ENCODE measurements around the gene UTP20.
"Not testable (repeated sequence)": the region's sequence is repeated elsewhere in the genome, so short reads cannot be mapped to it uniquely, and the experiment has no call there.

UTP20 gene

DNA sequence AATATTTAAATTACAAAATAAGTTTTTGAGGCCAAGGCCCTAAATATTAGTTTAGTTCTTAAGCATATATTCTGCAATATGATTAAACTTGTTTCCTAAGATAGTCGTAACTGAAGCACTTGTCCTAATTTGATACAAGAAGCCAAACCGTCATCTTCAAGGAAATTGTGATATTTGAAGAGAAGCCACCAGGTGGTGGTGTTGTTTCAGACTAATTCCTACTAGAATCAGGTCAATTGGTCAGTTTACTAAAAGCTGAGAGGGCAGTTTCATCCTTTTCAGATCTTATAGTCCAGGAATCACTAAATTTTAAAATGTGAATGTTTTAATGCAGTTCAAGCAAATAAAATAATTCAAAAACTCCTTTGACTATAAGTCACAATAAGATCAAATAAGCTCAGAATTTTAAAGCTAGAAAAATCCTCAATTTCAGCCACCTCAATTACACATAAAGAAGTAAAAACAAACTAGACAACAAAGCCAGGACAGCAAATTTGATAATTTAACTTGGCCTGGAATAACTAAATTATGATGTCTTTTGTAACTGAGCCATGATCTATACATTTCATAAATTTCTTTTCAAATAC is 134.7 kb downstream of the UTP20 start:
- H3K79me2 ChIP-seq (ENCODE audit: insufficient read depth, low read depth) = no peaks in the 10 kb centered on the region
- no peak overlapping the region for H3K27ac ChIP-seq
- H2AFZ ChIP-seq (ENCODE audit: low read depth) = no peak overlapping the region
- no peaks in the 10 kb centered on the region for H4K20me1 ChIP-seq (ENCODE audit: insufficient read depth)
- no peak overlapping the region for H3K4me3 ChIP-seq (IDR thresholded peaks at IDR 0.05; ENCODE audit: insufficient read depth, low read depth, low read length)
- no peaks in the 10 kb centered on the region for H3K36me3 ChIP-seq (ENCODE audit: insufficient read depth)
- no peaks in the 10 kb centered on the region for H3K4me1 ChIP-seq (ENCODE audit: low read depth, poor library complexity, severe bottlenecking)
- no peaks in the 10 kb centered on the region for H3K27me3 ChIP-seq (ENCODE audit: insufficient read depth, low read depth)
- TF ChIP-seq CTCF (conservative IDR thresholded peaks at IDR 0.05; ENCODE audit: low read depth, low read length) = peak; percentile 77
- no peak overlapping the region for H3K4me2 ChIP-seq
- no peak overlapping the region for H3K9ac ChIP-seq

- Histone ChIP-seq H3K27me3 (ENCODE audit: insufficient read depth, low read depth) (no peaks in the 10 kb centered on the region), H3K9ac (no peak overlapping the region), H3K36me3 (ENCODE audit: insufficient read depth) (no peaks in the 10 kb centered on the region), H3K4me3 (IDR thresholded peaks at IDR 0.05; ENCODE audit: insufficient read depth, low read depth, low read length) (no peak overlapping the region), H3K4me2 (no peak overlapping the region), H2AFZ (ENCODE audit: low read depth) (no peak overlapping the region), H3K79me2 (ENCODE audit: insufficient read depth, low read depth) (no peaks in the 10 kb centered on the region), H3K27ac (no peak overlapping the region), H4K20me1 (ENCODE audit: insufficient read depth) (no peaks in the 10 kb centered on the region), H3K4me1 (ENCODE audit: low read depth, poor library complexity, severe bottlenecking) (no peaks in the 10 kb centered on the region)
- TF ChIP-seq CTCF (conservative IDR thresholded peaks at IDR 0.05; ENCODE audit: low read depth, low read length) = no peak
These were observed 135.3 kb downstream of the UTP20 start for GRCh38 chr12:101415228-101415627.

GRCh38 chr12:101422066-101422465 is 142.2 kb downstream of the UTP20 start:
- not testable (repeated sequence) for H3K4me2 ChIP-seq; H3K27ac ChIP-seq; H3K27me3 ChIP-seq (ENCODE audit: insufficient read depth, low read depth); H2AFZ ChIP-seq (ENCODE audit: low read depth); H3K4me1 ChIP-seq (ENCODE audit: low read depth, poor library complexity, severe bottlenecking); H3K79me2 ChIP-seq (ENCODE audit: insufficient read depth, low read depth); H3K4me3 ChIP-seq (IDR thresholded peaks at IDR 0.05; ENCODE audit: insufficient read depth, low read depth, low read length); H3K36me3 ChIP-seq (ENCODE audit: insufficient read depth); H4K20me1 ChIP-seq (ENCODE audit: insufficient read depth); H3K9ac ChIP-seq

DNA sequence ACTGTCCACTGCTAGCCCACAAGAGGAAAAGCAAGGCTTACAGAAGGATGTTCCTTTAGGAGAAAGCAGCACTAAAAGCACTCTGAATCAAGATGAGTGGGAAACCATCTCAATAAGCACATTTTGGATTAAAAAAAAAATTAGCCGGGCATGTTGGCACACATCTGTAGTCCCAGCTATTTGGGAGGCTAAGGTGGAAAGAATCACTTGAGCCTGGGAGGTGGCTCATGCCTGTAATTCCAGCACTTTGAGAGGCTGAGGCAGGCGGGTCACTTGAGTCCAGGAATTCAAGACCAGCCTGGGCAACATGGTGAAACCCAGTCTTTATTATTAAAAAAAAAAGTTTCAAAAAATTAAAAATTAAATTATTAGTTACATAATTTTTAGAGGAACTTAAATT is 144.7 kb downstream of the UTP20 start:
- no peak overlapping the region for H3K9ac ChIP-seq
- no peaks in the 10 kb centered on the region for H3K27me3 ChIP-seq (ENCODE audit: insufficient read depth, low read depth)
- no peaks in the 10 kb centered on the region for H4K20me1 ChIP-seq (ENCODE audit: insufficient read depth)
- H3K4me2 ChIP-seq = no peak overlapping the region
- H3K4me3 ChIP-seq (IDR thresholded peaks at IDR 0.05; ENCODE audit: insufficient read depth, low read depth, low read length) = no peak overlapping the region
- H3K4me1 ChIP-seq (ENCODE audit: low read depth, poor library complexity, severe bottlenecking) = no peaks in the 10 kb centered on the region
- H2AFZ ChIP-seq (ENCODE audit: low read depth) = no peak overlapping the region
- H3K36me3 ChIP-seq (ENCODE audit: insufficient read depth) = no peaks in the 10 kb centered on the region
- TF ChIP-seq CTCF (conservative IDR thresholded peaks at IDR 0.05; ENCODE audit: low read depth, low read length) = no peak
- no peaks in the 10 kb centered on the region for H3K79me2 ChIP-seq (ENCODE audit: insufficient read depth, low read depth)
- no peak overlapping the region for H3K27ac ChIP-seq

GRCh38 chr12:101430456-101430855 is 150.6 kb downstream of the UTP20 start:
- no peak for TF ChIP-seq CTCF (conservative IDR thresholded peaks at IDR 0.05; ENCODE audit: low read depth, low read length)
- no peaks in the 10 kb centered on the region for H3K4me1 ChIP-seq (ENCODE audit: low read depth, poor library complexity, severe bottlenecking)
- no peak overlapping the region for H3K4me2 ChIP-seq
- no peak overlapping the region for H3K4me3 ChIP-seq (IDR thresholded peaks at IDR 0.05; ENCODE audit: insufficient read depth, low read depth, low read length)
- H2AFZ ChIP-seq (ENCODE audit: low read depth) = no peak overlapping the region
- no peak overlapping the region for H3K9ac ChIP-seq
- no peaks in the 10 kb centered on the region for H3K27me3 ChIP-seq (ENCODE audit: insufficient read depth, low read depth)
- H3K27ac ChIP-seq = no peak overlapping the region
- H4K20me1 ChIP-seq (ENCODE audit: insufficient read depth) = no peaks in the 10 kb centered on the region
- H3K79me2 ChIP-seq (ENCODE audit: insufficient read depth, low read depth) = no peaks in the 10 kb centered on the region
- H3K36me3 ChIP-seq (ENCODE audit: insufficient read depth) = no peaks in the 10 kb centered on the region

Data from KMS-11 (cell line).